GM23338 (cell line): ENCODE data around the gene TOB2.

Source experiments
- CREB1 ChIP-seq: fragments of 250-450 bp; sonication (Bioruptor Pico); IDR thresholded peaks from 2 replicates; pipeline ENCODE4 v1.5.0; 2020; ENCODE audit warnings: low read depth, mild to moderate bottlenecking, moderate library complexity
- CTCF ChIP-seq, 2 experiments: fragments of 200-600 bp in 1 of 2; sonication (generic) in 1 of 2; conservative IDR thresholded peaks; 2 replicates each; pipeline versions ENCODE4 v1.5.1 to v1.6.1; 2016 to 2017; ENCODE audit warnings: antibody characterized with exemption in 2 of 2, low read depth in 2 of 2, mild to moderate bottlenecking in 2 of 2, moderate library complexity in 1 of 2
- ETS1 ChIP-seq: IDR thresholded peaks from 2 replicates; pipeline ENCODE4 v1.6.1; 2016; ENCODE audit warnings: antibody characterized with exemption
- EZH2 ChIP-seq: fragments of 200-600 bp; sonication (generic); IDR thresholded peaks from one replicate; pipeline ENCODE4 v1.8.0; 2017; ENCODE audit warnings: antibody characterized with exemption, mild to moderate bottlenecking, low read depth; ENCODE audit not compliant: unreplicated experiment
- EZH2phosphoT487 ChIP-seq: fragments of 200-600 bp; sonication (generic); IDR thresholded peaks from one replicate; pipeline ENCODE4 v1.8.1; 2018; ENCODE audit warnings: antibody characterized with exemption; ENCODE audit not compliant: unreplicated experiment
- JUNB ChIP-seq: IDR thresholded peaks from one replicate; pipeline ENCODE4 v1.6.1; 2016; ENCODE audit warnings: antibody characterized with exemption; ENCODE audit not compliant: unreplicated experiment
- POLR2AphosphoS5 ChIP-seq: IDR thresholded peaks from 2 replicates; pipeline ENCODE4 v1.6.1; 2016; ENCODE audit warnings: antibody characterized with exemption, low read depth
- REST ChIP-seq: IDR thresholded peaks from one replicate; pipeline ENCODE4 v1.6.1; 2018; ENCODE audit warnings: antibody characterized with exemption; ENCODE audit not compliant: unreplicated experiment
- STAT1 ChIP-seq: IDR thresholded peaks from one replicate; pipeline ENCODE4 v1.6.1; 2016; ENCODE audit warnings: antibody characterized with exemption; ENCODE audit not compliant: unreplicated experiment
- ZNF331 ChIP-seq: fragments of 250-450 bp; sonication (Bioruptor Pico); IDR thresholded peaks from 2 replicates; pipeline ENCODE4 v1.5.0; 2020; ENCODE audit warnings: low read depth, mild to moderate bottlenecking, moderate library complexity

GRCh38 chr22:41415554-41415953 lies 31.0 kb downstream of the TOB2 start:
- TF ChIP-seq CTCF (conservative IDR thresholded peaks at IDR 0.05; ENCODE audit: low read depth in 2 of 2) = no peak
- TF ChIP-seq POLR2AphosphoS5 = no peak
- TF ChIP-seq REST = no peak
- no peak for TF ChIP-seq EZH2
- TF ChIP-seq EZH2phosphoT487 = no peak
- TF ChIP-seq ZNF331 (CRISPR knock-in tag) = no peak
- no peak for TF ChIP-seq ETS1
- TF ChIP-seq STAT1 = no peak
- TF ChIP-seq CREB1 = no peak
- TF ChIP-seq JUNB = no peak
